ENCODE data around the gene ANO7. TPM values are rescaled to one million over a fixed set of nuclear protein-coding genes. Genes with fewer than 3 reads are reported as not detected.

The ANO7 gene
- total RNA-seq, 4 donors from 2014 or later: 0.32 to 1.3 (median 0.42) TPM; not detected in 1

DNA sequence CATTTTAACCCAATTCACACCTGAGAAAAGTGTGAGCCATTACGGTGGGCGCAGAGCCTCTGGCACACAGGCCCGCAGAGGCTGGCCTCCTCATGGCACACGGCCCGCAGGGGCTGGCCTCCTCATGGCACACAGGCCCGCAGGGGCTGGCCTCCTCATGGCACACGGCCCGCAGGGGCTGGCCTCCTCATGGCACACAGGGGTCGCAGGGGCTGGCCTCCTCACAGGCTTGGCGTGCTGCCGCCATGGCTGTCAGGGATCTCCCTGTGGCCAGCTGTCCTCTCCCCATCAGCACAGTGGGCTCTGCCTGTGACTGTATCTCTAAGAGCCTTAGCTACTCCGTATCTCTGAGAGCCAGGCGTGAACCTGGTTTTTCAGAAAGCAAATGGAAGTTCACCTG, 24.6 kb downstream of the ANO7 start:
- intact Hi-C loops (cut with DNase I): no loop called here
- WGBS: 75% methylated on average over 9 of the region's 13 CpGs
- Histone ChIP-seq H3K27me3 (no peaks in the 10 kb centered on the region), H3K4me1 (peaks cover 0 to 12% (median 4%) of the 10 kb centered on the region in 4 donors), H3K4me3 (no peak overlapping the region), H3K27ac (replicated peaks in 1 of 4) (no peak overlapping the region), H3K36me3 (no peaks in the 10 kb centered on the region), H3K9me3 (no peaks in the 10 kb centered on the region)
- TF ChIP-seq POLR2A (IDR thresholded peaks at IDR 0.05; ENCODE audit: low read depth) (no peak), EP300 (IDR thresholded peaks at IDR 0.05) (no peak), POLR2AphosphoS5 (IDR thresholded peaks at IDR 0.05) (no peak)
- TF ChIP-seq, protein P1, sequence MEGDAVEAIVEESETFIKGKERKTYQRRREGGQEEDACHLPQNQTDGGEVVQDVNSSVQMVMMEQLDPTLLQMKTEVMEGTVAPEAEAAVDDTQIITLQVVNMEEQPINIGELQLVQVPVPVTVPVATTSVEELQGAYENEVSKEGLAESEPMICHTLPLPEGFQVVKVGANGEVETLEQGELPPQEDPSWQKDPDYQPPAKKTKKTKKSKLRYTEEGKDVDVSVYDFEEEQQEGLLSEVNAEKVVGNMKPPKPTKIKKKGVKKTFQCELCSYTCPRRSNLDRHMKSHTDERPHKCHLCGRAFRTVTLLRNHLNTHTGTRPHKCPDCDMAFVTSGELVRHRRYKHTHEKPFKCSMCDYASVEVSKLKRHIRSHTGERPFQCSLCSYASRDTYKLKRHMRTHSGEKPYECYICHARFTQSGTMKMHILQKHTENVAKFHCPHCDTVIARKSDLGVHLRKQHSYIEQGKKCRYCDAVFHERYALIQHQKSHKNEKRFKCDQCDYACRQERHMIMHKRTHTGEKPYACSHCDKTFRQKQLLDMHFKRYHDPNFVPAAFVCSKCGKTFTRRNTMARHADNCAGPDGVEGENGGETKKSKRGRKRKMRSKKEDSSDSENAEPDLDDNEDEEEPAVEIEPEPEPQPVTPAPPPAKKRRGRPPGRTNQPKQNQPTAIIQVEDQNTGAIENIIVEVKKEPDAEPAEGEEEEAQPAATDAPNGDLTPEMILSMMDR (IDR thresholded peaks at IDR 0.05): no peak
- no peak for DNase-seq (ENCODE audit: extremely low spot score)

GRCh38 chr2:241213567-241213966, 25.1 kb downstream of the ANO7 start:
- no peak for DNase-seq (ENCODE audit: extremely low spot score)
- Histone ChIP-seq H3K27ac (replicated peaks in 1 of 4) (no peak overlapping the region), H3K9me3 (no peaks in the 10 kb centered on the region), H3K4me1 (peaks cover 3 to 17% (median 9%) of the 10 kb centered on the region in 4 donors), H3K27me3 (no peaks in the 10 kb centered on the region), H3K36me3 (no peaks in the 10 kb centered on the region), H3K4me3 (no peak overlapping the region)
- TF ChIP-seq POLR2A (IDR thresholded peaks at IDR 0.05; ENCODE audit: low read depth) (no peak), EP300 (IDR thresholded peaks at IDR 0.05) (no peak), POLR2AphosphoS5 (IDR thresholded peaks at IDR 0.05) (no peak)
- TF ChIP-seq, protein P1 (IDR thresholded peaks at IDR 0.05): no peak
- intact Hi-C loops (cut with DNase I): no loop called here
- WGBS: 81% methylated on average over 5 of the region's 7 CpGs

DNA sequence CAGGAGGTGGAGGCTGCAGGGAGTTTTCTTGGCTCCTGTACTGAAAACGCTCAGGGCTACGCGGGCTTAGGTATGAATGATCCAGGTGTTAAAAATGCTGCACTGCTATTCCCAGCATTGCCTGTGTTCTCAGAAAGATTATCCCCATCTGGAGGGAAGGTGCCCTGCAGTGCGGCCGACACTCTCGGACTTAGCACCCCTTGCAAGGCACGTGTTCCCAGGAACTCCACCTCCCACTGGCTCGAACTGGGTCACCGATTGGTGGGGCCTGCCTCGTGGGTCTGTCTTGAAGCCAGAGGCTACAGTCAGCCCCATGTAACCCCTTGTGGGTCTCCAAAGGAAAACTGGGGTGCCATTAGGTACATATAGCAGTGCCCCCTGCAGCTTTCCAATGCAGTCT, 25.7 kb downstream of the ANO7 start:
- WGBS: 50% methylated on average over 3 of the region's 10 CpGs
- Histone ChIP-seq H3K36me3 (no peaks in the 10 kb centered on the region), H3K9me3 (no peaks in the 10 kb centered on the region), H3K27ac (replicated peaks in 1 of 4) (no peak overlapping the region), H3K4me3 (no peak overlapping the region), H3K4me1 (peaks cover 7 to 23% (median 15%) of the 10 kb centered on the region in 4 donors), H3K27me3 (no peaks in the 10 kb centered on the region)
- no peak for TF ChIP-seq POLR2AphosphoS5 (IDR thresholded peaks at IDR 0.05)
- TF ChIP-seq, protein P1 (IDR thresholded peaks at IDR 0.05): no peak
- TF ChIP-seq EP300 (IDR thresholded peaks at IDR 0.05): no peak
- no peak for TF ChIP-seq POLR2A (IDR thresholded peaks at IDR 0.05; ENCODE audit: low read depth)
- no peak for DNase-seq (ENCODE audit: extremely low spot score)
- intact Hi-C loops (cut with DNase I): no loop called here

DNA sequence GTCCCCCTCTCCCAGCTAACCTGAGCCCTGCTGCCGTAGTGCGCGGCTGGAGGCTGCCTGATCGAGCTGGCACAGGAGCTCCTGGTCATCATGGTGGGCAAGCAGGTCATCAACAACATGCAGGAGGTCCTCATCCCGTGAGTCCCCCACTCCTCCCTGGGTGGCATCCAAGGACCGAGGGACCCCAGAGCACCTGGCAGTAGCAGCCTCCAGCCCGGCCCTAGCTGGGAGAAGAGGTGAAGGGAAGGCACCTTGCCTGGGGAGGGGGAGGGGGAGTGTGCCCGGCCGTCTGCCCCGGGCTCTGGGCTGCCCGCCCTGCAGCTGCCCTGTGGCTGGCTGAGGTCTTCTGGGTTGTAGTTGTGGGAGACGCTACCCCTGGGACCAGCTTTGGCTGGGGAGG, 26.3 kb downstream of the ANO7 start:
- no peaks in the 10 kb centered on the region for H3K36me3 ChIP-seq
- intact Hi-C loops (cut with DNase I): loop anchor here (5.0 kb wide), 1 partner anchor 67 kb away; the partner anchor contains the start of gene PASK
- H3K27me3 ChIP-seq: no peaks in the 10 kb centered on the region
- H3K27ac ChIP-seq (replicated peaks in 1 of 4): no peak overlapping the region
- peaks cover 7 to 27% (median 16%) of the 10 kb centered on the region in 4 donors for H3K4me1 ChIP-seq
- TF ChIP-seq, protein P1 (IDR thresholded peaks at IDR 0.05): no peak
- TF ChIP-seq EP300 (IDR thresholded peaks at IDR 0.05): no peak
- no peak for TF ChIP-seq POLR2A (IDR thresholded peaks at IDR 0.05; ENCODE audit: low read depth)
- no peak for TF ChIP-seq POLR2AphosphoS5 (IDR thresholded peaks at IDR 0.05)
- H3K4me3 ChIP-seq: no peak overlapping the region
- WGBS: 75% methylated on average over 11 of the region's 12 CpGs
- no peak for DNase-seq (ENCODE audit: extremely low spot score)
- no peaks in the 10 kb centered on the region for H3K9me3 ChIP-seq

DNA sequence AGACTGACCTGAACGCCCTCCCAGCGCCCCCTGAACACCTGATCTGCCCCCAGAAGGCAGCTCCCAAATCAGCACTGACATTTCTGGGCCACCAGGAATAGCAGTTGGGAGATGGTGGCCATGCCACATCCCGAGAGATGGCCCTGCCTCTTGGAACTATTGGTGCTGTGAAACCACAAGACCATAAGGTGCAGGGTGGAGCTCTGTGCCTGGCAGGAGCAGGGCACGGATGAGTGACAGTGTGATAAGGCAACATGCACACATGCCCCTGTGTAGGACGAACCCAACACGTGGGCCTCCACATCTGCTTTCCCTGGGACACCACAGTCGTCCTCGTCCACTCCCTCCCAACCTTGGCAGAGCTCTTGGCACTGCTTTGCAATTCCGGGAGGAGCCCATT, 26.9 kb downstream of the ANO7 start:
- Histone ChIP-seq H3K4me3 (no peak overlapping the region), H3K36me3 (no peaks in the 10 kb centered on the region), H3K27me3 (no peaks in the 10 kb centered on the region), H3K27ac (replicated peaks in 1 of 4) (no peak overlapping the region), H3K4me1 (peaks cover 7 to 27% (median 16%) of the 10 kb centered on the region in 4 donors), H3K9me3 (no peaks in the 10 kb centered on the region)
- TF ChIP-seq POLR2AphosphoS5 (IDR thresholded peaks at IDR 0.05) (no peak), EP300 (IDR thresholded peaks at IDR 0.05) (no peak), POLR2A (IDR thresholded peaks at IDR 0.05; ENCODE audit: low read depth) (no peak)
- TF ChIP-seq, protein P1 (IDR thresholded peaks at IDR 0.05): no peak
- 71% methylated on average over 7 of the region's 9 CpGs for WGBS
- intact Hi-C loops (cut with DNase I): loop anchor here (5.0 kb wide), 1 partner anchor 68 kb away; the partner anchor contains the start of gene PASK
- no peak for DNase-seq (ENCODE audit: extremely low spot score)

All from esophagus muscularis mucosa (tissue), 4 donors.